CD4-positive, CD25-positive, alpha-beta regulatory T cell (primary cell): ENCODE measurements around the gene CUEDC2. TPM values are rescaled to one million over a fixed set of nuclear protein-coding genes. Genes with fewer than 3 reads are reported as not detected.

Experiments used
- ATAC-seq, 2 donors: fragments of 150-1000 bp; cut with Tn5 transposase; one replicate each; pipeline ENCODE4 v1.10.0; 2021; ENCODE audit warnings: low read depth in 2 of 2, moderate number of reproducible peaks in 2 of 2, moderate library complexity in 1 of 2
- DNase-seq, 3 donors: peaks; one replicate each; pipeline versions ENCODE4 v3.0.0 to v3.0.0-alpha.2; 2012 to 2022; ENCODE audit warnings: mixed read lengths in 1 of 3
- H3K27ac ChIP-seq: one replicate; pipeline ENCODE4 v1.7.0; 2013; ENCODE audit warnings: mild to moderate bottlenecking, low read length; ENCODE audit not compliant: insufficient read depth, poor library complexity, severe bottlenecking
- H3K27me3 ChIP-seq: one replicate; pipeline ENCODE4 v1.7.0; 2013; ENCODE audit warnings: low read length; ENCODE audit not compliant: control insufficient read depth, insufficient read depth
- H3K36me3 ChIP-seq: one replicate; pipeline ENCODE4 v1.7.0; 2013; ENCODE audit warnings: mild to moderate bottlenecking, low read length, moderate library complexity; ENCODE audit not compliant: control insufficient read depth, insufficient read depth
- H3K4me1 ChIP-seq: 2 replicates; pipeline ENCODE4 v1.7.0; 2013; ENCODE audit warnings: mild to moderate bottlenecking, low read length; ENCODE audit not compliant: insufficient read depth, control insufficient read depth, poor library complexity, severe bottlenecking
- H3K4me3 ChIP-seq: one replicate; pipeline ENCODE4 v1.7.0; 2013; ENCODE audit warnings: low read depth, mild to moderate bottlenecking, low read length, moderate library complexity
- H3K9me3 ChIP-seq, 2 experiments: 1 replicate in 1 of 2; 2 replicates in 1 of 2; pipeline ENCODE4 v1.7.0; 2013; ENCODE audit warnings: low read length in 2 of 2, mild to moderate bottlenecking in 1 of 2, moderate library complexity in 1 of 2; ENCODE audit not compliant: control insufficient read depth in 2 of 2
- H3K27ac Mint-ChIP-seq, 3 donors: one replicate each; pipeline ENCODE4 v1.8.0; 2020 to 2022; ENCODE audit warnings: mild to moderate bottlenecking in 3 of 3, mixed read lengths in 3 of 3, moderate library complexity in 2 of 3
- H3K27me3 Mint-ChIP-seq: one replicate; pipeline ENCODE4 v1.8.0; 2022; ENCODE audit warnings: mild to moderate bottlenecking, mixed read lengths
- H3K36me3 Mint-ChIP-seq: one replicate; pipeline ENCODE4 v1.8.0; 2020; ENCODE audit warnings: mixed read lengths
- H3K4me1 Mint-ChIP-seq, 4 donors: one replicate each; pipeline ENCODE4 v1.8.0; 2020 to 2022; ENCODE audit warnings: mixed read lengths in 4 of 4, mild to moderate bottlenecking in 1 of 4
- H3K4me3 Mint-ChIP-seq, 4 donors: one replicate each; pipeline ENCODE4 v1.8.0; 2020 to 2022; ENCODE audit warnings: mild to moderate bottlenecking in 4 of 4, mixed read lengths in 4 of 4, moderate library complexity in 3 of 4
- H3K9me3 Mint-ChIP-seq, 7 donors: one replicate each; pipeline ENCODE4 v1.8.0; 2020 to 2022; ENCODE audit warnings: mixed read lengths in 7 of 7, mild to moderate bottlenecking in 3 of 7, moderate library complexity in 2 of 7
- polyA plus RNA-seq, 4 donors: library from polyadenylated mRNA; unstranded; fragments of 300-500 nt; fragmentation: Illumina TruSeq; gene quantifications; one replicate each; pipeline ENCODE4 v1.2.3, GENCODE V29; 2021
- total RNA-seq: library from RNA; stranded (reverse); gene quantifications from one replicate; pipeline ENCODE4 v1.2.3, GENCODE V29; 2022

CUEDC2 gene
- total and polyA plus RNA-seq, 5 donors from 2014 or later, result 29.4 to 60.6 (median 51.2) TPM

- H3K4me1 ChIP-seq, result peaks cover 51% of the 10 kb centered on the region
- DNase-seq (no peak), ATAC-seq (no peak)
- no peaks in the 10 kb centered on the region for H3K9me3 ChIP-seq
- peak overlapping the region; percentile 96 to 100 (median 100) for H3K27ac Mint-ChIP-seq
- H3K4me3 Mint-ChIP-seq, result peak overlapping the region; percentile 94 to 97 (median 96)
- H3K27ac ChIP-seq, result peak overlapping the region; percentile 100
- H3K36me3 Mint-ChIP-seq, result no peaks in the 10 kb centered on the region
- peak overlapping the region; percentile 78 for H3K4me3 ChIP-seq
- H3K27me3 ChIP-seq, result no peaks in the 10 kb centered on the region
- H3K4me1 Mint-ChIP-seq, result peaks cover 4 to 57% (median 27%) of the 10 kb centered on the region in 4 donors
- no peaks in the 10 kb centered on the region for H3K9me3 Mint-ChIP-seq
- peaks cover 18% of the 10 kb centered on the region for H3K27me3 Mint-ChIP-seq
- H3K36me3 ChIP-seq, result peaks cover 23% of the 10 kb centered on the region
Measured at GRCh38 chr10:102396730-102397151, 35.6 kb downstream of the CUEDC2 start.

GRCh38 chr10:102396317-102396650 is 36.1 kb downstream of the CUEDC2 start:
- H3K36me3 Mint-ChIP-seq, result no peaks in the 10 kb centered on the region
- Histone ChIP-seq H3K4me1 (peaks cover 51% of the 10 kb centered on the region), H3K4me3 (peak overlapping the region; percentile 78), H3K9me3 (no peaks in the 10 kb centered on the region), H3K27me3 (no peaks in the 10 kb centered on the region), H3K27ac (peak overlapping the region; percentile 100), H3K36me3 (peaks cover 20% of the 10 kb centered on the region)
- DNase-seq (no peak), ATAC-seq (no peak)
- H3K9me3 Mint-ChIP-seq, result no peaks in the 10 kb centered on the region
- H3K4me1 Mint-ChIP-seq, result peaks cover 4 to 57% (median 27%) of the 10 kb centered on the region in 4 donors
- H3K27me3 Mint-ChIP-seq, result peaks cover 18% of the 10 kb centered on the region
- peak overlapping the region; percentile 94 to 97 (median 96) for H3K4me3 Mint-ChIP-seq
- peak overlapping the region; percentile 96 to 100 (median 100) for H3K27ac Mint-ChIP-seq

GRCh38 chr10:102395400-102396316 is 36.7 kb downstream of the CUEDC2 start, which contains the start of gene NFKB2:
Gene NFKB2 (plus strand): TSS chr10:102395705. CDS start chr10:102395960, 255 bp downstream.
- peak; percentile 30 to 36 for ATAC-seq
- peak within 1 kb of the TSS; percentile 94 to 97 (median 96) for H3K4me3 Mint-ChIP-seq
- Histone ChIP-seq H3K9me3 (no peaks in the 10 kb centered on the region), H3K4me3 (peak within 1 kb of the TSS; percentile 97), H3K27ac (peak within 1 kb of the TSS; percentile 100), H3K4me1 (peaks cover 51% of the 10 kb centered on the region), H3K27me3 (no peaks in the 10 kb centered on the region), H3K36me3 (peaks cover 15% of the 10 kb centered on the region)
- H3K36me3 Mint-ChIP-seq, result no peaks in the 10 kb centered on the region
- peaks cover 18% of the 10 kb centered on the region for H3K27me3 Mint-ChIP-seq
- H3K9me3 Mint-ChIP-seq, result no peaks in the 10 kb centered on the region
- H3K27ac Mint-ChIP-seq, result peak within 1 kb of the TSS; percentile 99 to 100 (median 100)
- H3K4me1 Mint-ChIP-seq, result peaks cover 4 to 57% (median 27%) of the 10 kb centered on the region in 4 donors
- peak; percentile 86 to 90 (median 89) for DNase-seq

GRCh38 chr10:102394801-102395399 is 37.5 kb downstream of the CUEDC2 start:
- Mint-ChIP-seq H3K36me3 (no peaks in the 10 kb centered on the region), H3K4me3 (peak overlapping the region; percentile 94 to 97 (median 96)), H3K27ac (peak overlapping the region; percentile 99 to 100 (median 100)), H3K27me3 (peaks cover 18% of the 10 kb centered on the region), H3K4me1 (peaks cover 4 to 50% (median 24%) of the 10 kb centered on the region in 4 donors), H3K9me3 (no peaks in the 10 kb centered on the region)
- no peaks in the 10 kb centered on the region for H3K9me3 ChIP-seq
- no peaks in the 10 kb centered on the region for H3K27me3 ChIP-seq
- ATAC-seq (no peak), DNase-seq (no peak)
- H3K4me1 ChIP-seq, result peaks cover 44% of the 10 kb centered on the region
- H3K4me3 ChIP-seq, result peak overlapping the region; percentile 97
- peak overlapping the region; percentile 100 for H3K27ac ChIP-seq
- H3K36me3 ChIP-seq, result peaks cover 11% of the 10 kb centered on the region

- H3K4me1 ChIP-seq, result peaks cover 38% of the 10 kb centered on the region
- no peaks in the 10 kb centered on the region for H3K36me3 Mint-ChIP-seq
- peaks cover 4 to 45% (median 21%) of the 10 kb centered on the region in 4 donors for H3K4me1 Mint-ChIP-seq
- H3K27ac ChIP-seq, result peak overlapping the region; percentile 100
- DNase-seq, result peak; percentile 97 to 100 (median 99)
- peak overlapping the region; percentile 94 to 97 (median 96) for H3K4me3 Mint-ChIP-seq
- H3K9me3 ChIP-seq, result no peaks in the 10 kb centered on the region
- peak overlapping the region; percentile 99 to 100 (median 100) for H3K27ac Mint-ChIP-seq
- ATAC-seq, result peak; percentile 82 to 84
- H3K36me3 ChIP-seq, result peaks cover 11% of the 10 kb centered on the region
- no peaks in the 10 kb centered on the region for H3K9me3 Mint-ChIP-seq
- peak overlapping the region; percentile 97 for H3K4me3 ChIP-seq
- H3K27me3 ChIP-seq, result no peaks in the 10 kb centered on the region
- H3K27me3 Mint-ChIP-seq, result peaks cover 18% of the 10 kb centered on the region
Measured at GRCh38 chr10:102394079-102394800, 38.1 kb downstream of the CUEDC2 start.

GRCh38 chr10:102393411-102394078 is 38.8 kb downstream of the CUEDC2 start:
- Mint-ChIP-seq H3K4me1 (peaks cover 4 to 41% (median 20%) of the 10 kb centered on the region in 4 donors), H3K36me3 (no peaks in the 10 kb centered on the region), H3K27me3 (peaks cover 15% of the 10 kb centered on the region), H3K9me3 (no peaks in the 10 kb centered on the region), H3K4me3 (peak overlapping the region; percentile 94 to 97 (median 96)), H3K27ac (peak overlapping the region; percentile 99 to 100 (median 100))
- DNase-seq (no peak), ATAC-seq (no peak)
- Histone ChIP-seq H3K27me3 (no peaks in the 10 kb centered on the region), H3K36me3 (peaks cover 10% of the 10 kb centered on the region), H3K27ac (peak overlapping the region; percentile 100), H3K9me3 (no peaks in the 10 kb centered on the region), H3K4me3 (peak overlapping the region; percentile 85), H3K4me1 (peaks cover 32% of the 10 kb centered on the region)

GRCh38 chr10:102392306-102392705 is 40.1 kb downstream of the CUEDC2 start:
- Mint-ChIP-seq H3K27me3 (peaks cover 10% of the 10 kb centered on the region), H3K9me3 (no peaks in the 10 kb centered on the region), H3K4me3 (peak overlapping the region in 3 of 4 donors; percentile 11 to 96 (median 38)), H3K4me1 (peaks cover 4 to 29% (median 12%) of the 10 kb centered on the region in 4 donors), H3K36me3 (no peaks in the 10 kb centered on the region), H3K27ac (peak overlapping the region in 2 of 3 donors; percentile 2 to 95)
- DNase-seq (no peak), ATAC-seq (no peak)
- Histone ChIP-seq H3K27me3 (no peaks in the 10 kb centered on the region), H3K4me3 (no peak overlapping the region), H3K9me3 (no peaks in the 10 kb centered on the region), H3K27ac (no peak overlapping the region), H3K4me1 (peaks cover 20% of the 10 kb centered on the region), H3K36me3 (peaks cover 3% of the 10 kb centered on the region)
